HG02884 (cell line): ENCODE measurements around the gene PLD1.

Experiments
- ATAC-seq: cut with Tn5 transposase; IDR thresholded peaks from one replicate; pipeline ENCODE4 v1.9.1; 2021; ENCODE audit warnings: mild to moderate bottlenecking, moderate library complexity; ENCODE audit not compliant: unreplicated experiment

Gene PLD1

GRCh38 chr3:171774521-171774920 is 35.8 kb downstream of the PLD1 start:
- no peak for ATAC-seq

DNA sequence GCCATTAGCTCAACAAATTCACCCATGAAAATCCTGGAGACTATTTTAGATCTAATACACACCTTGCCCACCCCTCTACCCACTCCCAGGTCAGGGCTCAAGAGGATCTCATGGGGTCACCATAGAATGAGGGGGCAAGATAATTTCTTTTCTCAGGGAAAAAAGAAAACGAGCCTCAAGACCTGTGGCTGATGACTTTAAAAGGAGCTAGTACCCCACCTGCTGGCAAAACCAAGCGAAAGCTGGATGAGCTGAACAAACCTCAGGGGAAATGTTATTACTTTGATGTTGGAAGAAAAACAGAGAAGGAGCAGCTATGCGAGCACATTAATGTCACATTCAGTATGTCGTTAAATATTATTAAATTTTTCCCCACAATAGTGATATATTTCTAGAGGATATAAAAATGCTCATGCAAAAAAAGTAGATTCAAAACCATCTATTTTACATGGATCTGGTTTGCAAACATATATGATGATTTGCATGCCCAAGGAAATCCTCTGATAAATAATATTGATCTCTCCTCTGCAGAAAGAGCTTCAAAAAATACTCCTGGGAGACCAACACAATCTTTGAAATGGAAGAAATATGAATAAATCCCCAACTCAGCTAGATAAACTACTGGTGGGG is 37.7 kb downstream of the PLD1 start:
- ATAC-seq, result no peak

DNA sequence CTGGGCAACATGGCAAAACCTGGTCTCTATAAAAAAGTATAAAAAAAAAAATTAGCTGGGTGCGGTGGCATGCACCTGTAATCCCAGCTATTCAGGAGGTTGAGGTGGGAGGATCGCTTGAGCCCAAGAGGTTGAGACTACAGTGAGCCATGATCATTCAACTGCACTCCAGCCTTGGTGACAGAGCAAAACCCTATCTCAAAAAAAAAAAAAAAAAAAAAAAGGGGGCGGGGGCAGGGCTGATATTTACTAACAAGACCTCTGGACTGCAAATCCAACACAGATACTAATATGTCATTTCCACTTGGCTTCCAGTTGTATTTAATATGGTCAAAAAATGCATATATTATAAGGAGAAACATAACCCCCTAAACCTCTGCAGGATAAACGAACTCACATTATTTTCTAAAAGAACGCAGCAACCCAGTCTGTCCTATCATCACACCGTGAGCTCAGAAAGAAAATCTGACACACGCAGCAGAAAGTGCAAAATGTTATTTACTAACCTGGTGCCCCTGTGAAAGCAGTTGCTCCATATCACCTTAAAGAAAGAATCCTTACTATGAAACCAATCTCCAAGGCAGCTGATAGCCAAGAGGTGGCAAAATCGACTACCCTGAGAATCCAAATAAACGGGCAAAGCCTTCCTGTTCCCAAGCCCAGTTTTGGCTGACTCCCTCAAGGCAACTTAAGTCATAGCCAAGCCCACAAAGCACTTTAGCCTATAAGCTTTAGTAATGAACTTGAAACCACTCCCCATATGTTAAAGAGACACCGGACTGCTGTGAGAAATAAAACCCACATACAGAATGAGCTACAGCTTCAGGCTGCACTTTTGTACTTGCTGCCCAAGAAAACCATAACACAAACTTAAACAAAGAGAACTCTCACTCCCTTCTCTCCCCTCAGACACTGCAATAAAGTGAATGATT is 39.3 kb downstream of the PLD1 start:
- no peak for ATAC-seq

DNA sequence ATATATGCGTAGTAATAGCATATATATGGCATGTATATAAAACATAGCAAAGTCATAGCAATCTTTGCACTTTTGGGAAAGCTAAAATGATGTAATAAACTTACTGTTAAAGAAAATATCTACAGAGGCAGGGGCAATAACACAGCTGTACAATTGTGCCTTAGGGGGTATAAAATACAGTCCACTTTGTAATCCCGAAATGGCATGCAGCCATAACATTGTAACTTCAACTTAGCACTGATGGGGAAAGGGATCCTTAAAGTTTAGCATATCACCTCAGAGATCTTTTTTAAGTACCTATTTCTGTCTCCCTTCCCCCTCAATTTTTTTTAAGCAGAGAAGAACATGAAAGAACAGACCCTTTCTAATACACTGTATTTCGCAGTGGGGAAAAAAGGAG is 40.8 kb downstream of the PLD1 start:
- no peak for ATAC-seq

DNA sequence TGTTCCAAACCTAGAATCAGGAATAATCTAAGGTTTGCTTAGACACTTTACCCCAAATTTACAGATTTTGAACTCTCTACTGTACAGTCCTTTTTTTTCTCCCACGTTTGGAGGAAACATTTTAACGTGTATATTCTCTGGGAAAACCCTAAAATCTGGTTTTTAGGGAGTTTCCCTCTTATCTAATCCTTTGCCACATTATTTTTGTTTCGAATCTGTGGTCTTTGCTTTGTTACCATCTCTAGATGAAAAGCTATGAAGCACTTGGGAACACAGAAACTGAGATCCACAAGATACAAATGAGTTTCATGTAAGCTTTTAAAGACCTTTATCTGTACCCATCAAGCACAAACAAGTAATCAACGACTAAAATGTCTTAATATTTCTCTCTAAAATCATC is 41.3 kb downstream of the PLD1 start:
- no peak for ATAC-seq

- no peak for ATAC-seq
Observed at GRCh38 chr3:171768281-171768900, 41.9 kb downstream of the PLD1 start.

GRCh38 chr3:171765511-171765887 is 44.8 kb downstream of the PLD1 start:
- no peak for ATAC-seq

GRCh38 chr3:171763392-171763791 is 46.9 kb downstream of the PLD1 start:
- ATAC-seq, result no peak

GRCh38 chr3:171760477-171760876 is 49.8 kb downstream of the PLD1 start:
- no peak for ATAC-seq

GRCh38 chr3:171758109-171758508 is 52.2 kb downstream of the PLD1 start:
- no peak for ATAC-seq

- no peak for ATAC-seq
Observed at GRCh38 chr3:171757361-171758034, 52.8 kb downstream of the PLD1 start.

DNA sequence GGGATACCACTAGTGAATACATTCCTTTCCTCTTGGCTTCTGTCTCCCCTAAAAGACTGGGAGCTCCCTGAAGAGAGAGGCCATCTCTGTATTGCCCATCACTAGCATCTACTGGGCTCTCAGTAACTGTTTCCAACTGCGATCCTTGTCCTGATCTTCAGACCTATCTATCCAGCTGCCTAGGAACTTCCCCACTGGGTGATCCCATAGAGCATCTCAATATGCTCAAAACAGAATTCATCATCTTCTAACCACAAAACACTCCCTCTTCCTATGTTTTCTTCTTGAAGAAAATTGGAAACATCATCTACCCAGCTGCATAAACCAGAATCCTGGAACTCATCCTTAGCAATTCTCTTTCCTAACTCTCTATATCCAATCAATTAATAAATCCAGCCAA is 54.6 kb downstream of the PLD1 start:
- ATAC-seq, result no peak

DNA sequence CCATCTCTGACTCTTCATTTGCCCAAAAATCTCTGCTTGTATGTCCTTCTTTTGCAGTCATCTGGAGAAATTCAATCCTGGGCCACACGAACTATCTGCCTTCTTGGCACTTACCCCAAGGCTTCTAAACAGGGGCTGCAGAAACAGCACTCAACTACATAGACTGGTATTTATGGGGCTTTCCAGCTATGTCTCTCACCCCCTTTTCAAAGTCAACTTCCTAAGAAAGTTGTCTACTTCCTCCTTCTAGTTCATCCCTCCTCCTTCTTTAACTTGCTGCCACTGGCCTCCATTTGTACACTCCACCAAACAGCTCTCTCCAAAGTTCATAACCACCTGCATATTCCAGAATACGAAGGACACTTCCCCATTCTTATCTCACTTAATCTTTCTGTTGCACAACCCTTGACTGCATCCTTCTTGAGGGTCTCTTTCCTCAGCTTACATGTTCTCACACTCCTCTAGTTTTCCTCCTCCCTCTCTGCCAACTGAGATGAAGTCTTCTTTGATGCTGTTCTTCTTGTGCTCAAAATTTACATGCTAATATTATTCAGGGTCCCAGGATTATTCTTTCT is 55.2 kb downstream of the PLD1 start:
- ATAC-seq, result no peak

- no peak for ATAC-seq
Observed at GRCh38 chr3:171753665-171754408, 56.4 kb downstream of the PLD1 start.

DNA sequence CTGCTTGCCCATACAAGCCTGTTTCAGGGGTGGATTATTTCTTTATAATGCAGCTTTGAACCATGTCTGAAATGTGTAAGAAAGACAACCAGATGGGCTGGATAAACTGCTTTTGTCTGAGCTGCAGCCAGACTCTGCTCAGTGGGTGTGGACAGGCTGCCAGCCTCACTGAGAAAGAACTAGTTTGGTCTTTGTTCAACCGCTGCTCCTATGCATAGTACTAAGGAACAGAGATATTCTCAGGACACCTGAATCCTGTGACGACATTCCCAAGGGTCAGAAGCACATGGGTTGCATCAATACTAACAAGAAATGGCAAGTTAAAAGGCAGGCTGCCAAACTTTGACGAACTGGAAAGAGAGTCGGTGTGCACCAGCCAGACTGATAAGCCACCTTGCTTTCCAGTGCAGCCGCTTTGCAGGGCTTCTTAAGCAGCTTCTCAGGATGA is 57.2 kb downstream of the PLD1 start:
- ATAC-seq, result no peak

DNA sequence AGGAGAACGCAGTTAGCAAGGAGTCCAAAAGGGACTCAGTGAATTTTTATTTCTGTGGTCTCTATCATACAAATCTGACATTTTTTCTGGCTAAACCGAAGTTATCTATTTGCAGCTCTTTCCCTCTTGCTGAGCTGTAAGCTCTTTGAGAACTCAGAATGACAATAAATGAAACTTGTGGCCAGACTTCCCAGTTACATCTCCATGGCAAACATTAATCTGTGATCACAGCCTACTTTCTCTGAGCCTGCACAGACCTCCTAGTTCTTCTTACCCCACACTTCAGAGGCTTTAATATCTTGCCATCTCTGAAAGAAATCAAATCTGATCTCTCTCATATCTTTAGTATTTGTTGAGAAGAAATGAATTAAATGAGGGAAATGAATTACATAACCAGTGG is 58.0 kb downstream of the PLD1 start:
- ATAC-seq, result no peak

GRCh38 chr3:171749124-171749523 is 61.2 kb downstream of the PLD1 start:
- ATAC-seq, result no peak

GRCh38 chr3:171748064-171748924 is 62.0 kb downstream of the PLD1 start:
- no peak for ATAC-seq

GRCh38 chr3:171747223-171747920 is 62.9 kb downstream of the PLD1 start:
- no peak for ATAC-seq
